ENCODE data around the gene COMT.

GRCh38 chr22:19964701-19965386, 23.3 kb downstream of the COMT start:
- no peak for TF ChIP-seq CTCF (IDR thresholded peaks at IDR 0.05)
- no peak for TF ChIP-seq POLR2A (IDR thresholded peaks at IDR 0.05)
- TF ChIP-seq EP300 (IDR thresholded peaks at IDR 0.05): no peak
- TF ChIP-seq POLR2AphosphoS5 (IDR thresholded peaks at IDR 0.05): no peak
